GM23248 (cell line): ENCODE data around the gene ZMIZ1.

Source experiments
- EZH2 ChIP-seq: fragments of 200-600 bp; sonication (generic); IDR thresholded peaks from 2 replicates; pipeline ENCODE4 v1.6.1; 2018; ENCODE audit warnings: antibody characterized with exemption, mild to moderate bottlenecking; ENCODE audit not compliant: insufficient read depth, poor library complexity, severe bottlenecking
- EZH2phosphoT487 ChIP-seq: fragments of 200-600 bp; sonication (generic); IDR thresholded peaks from 2 replicates; pipeline ENCODE4 v1.6.1; 2018; ENCODE audit warnings: antibody characterized with exemption, moderate library complexity, mild to moderate bottlenecking, low read depth; ENCODE audit not compliant: insufficient read depth

DNA sequence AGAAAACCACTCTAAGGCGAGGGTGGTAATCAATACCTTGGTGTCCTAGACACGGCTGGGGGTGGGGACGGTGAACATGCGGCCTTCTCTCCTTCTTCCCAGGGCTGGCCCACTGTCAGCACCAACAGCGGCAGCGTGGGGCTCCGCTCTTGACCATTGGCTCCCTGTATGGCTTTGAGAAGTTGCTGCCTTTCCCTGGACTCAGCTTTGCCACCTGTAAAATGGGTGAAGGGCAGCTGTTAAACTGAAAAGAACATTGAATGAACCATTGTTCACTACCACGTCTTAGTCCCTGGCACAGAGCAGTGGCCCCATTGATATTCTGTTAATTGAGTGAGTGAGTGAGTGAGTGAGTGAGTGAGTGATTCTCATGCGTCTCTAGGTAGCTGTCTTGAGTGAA is 95.3 kb downstream of the ZMIZ1 start:
- TF ChIP-seq EZH2phosphoT487 (no peak), EZH2 (no peak)
